Activated T-cell treated with anti-CD3 and anti-CD28 coated beads, Interleukin-2, amount 50 U/mL, for 4 hours (primary cell): ENCODE data around the gene ZNF664. TPM values are rescaled to one million over a fixed set of nuclear protein-coding genes. Genes with fewer than 3 reads are reported as not detected.

Experiments used
- ATAC-seq, 2 donors: fragments of 200-7000 bp; cut with Tn5 transposase; one replicate each; pipeline ENCODE4 v1.10.0; 2021
- DNase-seq: peaks from one replicate; pipeline ENCODE4 v3.0.0-alpha.2; 2020
- H3K27me3 Mint-ChIP-seq: one replicate; pipeline ENCODE4 v1.8.0; 2021; ENCODE audit warnings: low read depth, mixed read lengths
- H3K36me3 Mint-ChIP-seq: one replicate; pipeline ENCODE4 v1.8.0; 2022; ENCODE audit warnings: mixed read lengths; ENCODE audit not compliant: insufficient read depth
- H3K4me1 Mint-ChIP-seq: one replicate; pipeline ENCODE4 v1.8.0; 2021; ENCODE audit warnings: low read depth, mixed read lengths
- H3K4me3 Mint-ChIP-seq: one replicate; pipeline ENCODE4 v1.8.0; 2021; ENCODE audit warnings: mild to moderate bottlenecking, moderate library complexity, mixed read lengths
- H3K9me3 Mint-ChIP-seq: one replicate; pipeline ENCODE4 v1.8.0; 2021; ENCODE audit warnings: mixed read lengths
- total RNA-seq, 3 donors: library from RNA; stranded (reverse); gene quantifications; one replicate each; pipeline ENCODE4 v1.2.1, GENCODE V29; 2021

The ZNF664 gene
- total RNA-seq, 3 donors from 2014 or later = 63.7 to 65.2 (median 64.3) TPM

- no peaks in the 10 kb centered on the region for H3K27me3 Mint-ChIP-seq
- H3K4me3 Mint-ChIP-seq = no peak overlapping the region
- peaks cover 2% of the 10 kb centered on the region for H3K36me3 Mint-ChIP-seq
- DNase-seq (no peak), ATAC-seq (no peak)
- H3K9me3 Mint-ChIP-seq = no peaks in the 10 kb centered on the region
- peaks cover 2% of the 10 kb centered on the region for H3K4me1 Mint-ChIP-seq
Measured at GRCh38 chr12:124027753-124028554, 54.9 kb downstream of the ZNF664 start.

- no peak for ATAC-seq
Measured at GRCh38 chr12:124028555-124028925, 55.5 kb downstream of the ZNF664 start.

GRCh38 chr12:124030008-124030407 lies 57.0 kb downstream of the ZNF664 start:
- Mint-ChIP-seq H3K27me3 (no peaks in the 10 kb centered on the region), H3K4me3 (no peak overlapping the region)
- no peak for DNase-seq

More at GRCh38 chr12:124028555-124028925, 55.5 kb downstream of the ZNF664 start:
- Mint-ChIP-seq H3K36me3 (peaks cover 2% of the 10 kb centered on the region), H3K4me1 (peaks cover 2% of the 10 kb centered on the region), H3K9me3 (no peaks in the 10 kb centered on the region), H3K27me3 (no peaks in the 10 kb centered on the region), H3K4me3 (no peak overlapping the region)
- DNase-seq = no peak

GRCh38 chr12:124030510-124030909 lies 57.5 kb downstream of the ZNF664 start:
- DNase-seq (no peak), ATAC-seq (no peak)
- Mint-ChIP-seq H3K4me3 (no peak overlapping the region), H3K36me3 (peaks cover 2% of the 10 kb centered on the region), H3K27me3 (no peaks in the 10 kb centered on the region), H3K4me1 (peaks cover 2% of the 10 kb centered on the region), H3K9me3 (no peaks in the 10 kb centered on the region)

More at GRCh38 chr12:124030008-124030407, 57.0 kb downstream of the ZNF664 start:
- Mint-ChIP-seq H3K4me1 (peaks cover 2% of the 10 kb centered on the region), H3K36me3 (peaks cover 2% of the 10 kb centered on the region), H3K9me3 (no peaks in the 10 kb centered on the region)
- ATAC-seq = no peak

GRCh38 chr12:124031058-124031457 lies 58.0 kb downstream of the ZNF664 start:
- Mint-ChIP-seq H3K4me3 (no peak overlapping the region), H3K36me3 (peaks cover 2% of the 10 kb centered on the region), H3K9me3 (no peaks in the 10 kb centered on the region), H3K4me1 (peaks cover 2% of the 10 kb centered on the region), H3K27me3 (no peaks in the 10 kb centered on the region)
- DNase-seq (no peak), ATAC-seq (no peak)

- ATAC-seq = no peak
- Mint-ChIP-seq H3K36me3 (no peaks in the 10 kb centered on the region), H3K9me3 (no peaks in the 10 kb centered on the region), H3K4me3 (no peak overlapping the region), H3K27me3 (peaks cover 6% of the 10 kb centered on the region), H3K4me1 (peaks cover 2% of the 10 kb centered on the region)
- DNase-seq = no peak
Measured at GRCh38 chr12:124032265-124032886, 59.4 kb downstream of the ZNF664 start.

GRCh38 chr12:124033859-124034258 lies 60.8 kb downstream of the ZNF664 start:
- H3K27me3 Mint-ChIP-seq = peaks cover 6% of the 10 kb centered on the region
- H3K4me3 Mint-ChIP-seq = no peak overlapping the region
- DNase-seq (no peak), ATAC-seq (no peak)
- H3K9me3 Mint-ChIP-seq = no peaks in the 10 kb centered on the region
- no peaks in the 10 kb centered on the region for H3K36me3 Mint-ChIP-seq
- H3K4me1 Mint-ChIP-seq = no peaks in the 10 kb centered on the region

- Mint-ChIP-seq H3K4me1 (no peaks in the 10 kb centered on the region), H3K36me3 (no peaks in the 10 kb centered on the region), H3K27me3 (peaks cover 6% of the 10 kb centered on the region), H3K9me3 (no peaks in the 10 kb centered on the region), H3K4me3 (no peak overlapping the region)
- no peak for ATAC-seq
- DNase-seq = no peak
Measured at GRCh38 chr12:124034297-124034696, 61.3 kb downstream of the ZNF664 start.

GRCh38 chr12:124035163-124035562 lies 62.1 kb downstream of the ZNF664 start:
- Mint-ChIP-seq H3K4me1 (no peaks in the 10 kb centered on the region), H3K4me3 (no peak overlapping the region), H3K36me3 (no peaks in the 10 kb centered on the region), H3K27me3 (peaks cover 6% of the 10 kb centered on the region), H3K9me3 (no peaks in the 10 kb centered on the region)
- DNase-seq = no peak
- no peak for ATAC-seq

- Mint-ChIP-seq H3K4me1 (no peaks in the 10 kb centered on the region), H3K36me3 (no peaks in the 10 kb centered on the region), H3K9me3 (no peaks in the 10 kb centered on the region), H3K4me3 (no peak overlapping the region), H3K27me3 (peaks cover 6% of the 10 kb centered on the region)
- ATAC-seq (no peak), DNase-seq (no peak)
Measured at GRCh38 chr12:124036171-124036598, 63.2 kb downstream of the ZNF664 start.

GRCh38 chr12:124036657-124037109 lies 63.7 kb downstream of the ZNF664 start:
- Mint-ChIP-seq H3K4me1 (no peaks in the 10 kb centered on the region), H3K4me3 (no peak overlapping the region), H3K27me3 (peaks cover 6% of the 10 kb centered on the region), H3K36me3 (no peaks in the 10 kb centered on the region), H3K9me3 (no peaks in the 10 kb centered on the region)
- ATAC-seq (peak in 1 of 2 donors; percentile 58), DNase-seq (peak; percentile 40)

GRCh38 chr12:124037331-124037730 lies 64.3 kb downstream of the ZNF664 start:
- DNase-seq (no peak), ATAC-seq (no peak)
- Mint-ChIP-seq H3K4me1 (no peaks in the 10 kb centered on the region), H3K36me3 (no peaks in the 10 kb centered on the region), H3K9me3 (no peaks in the 10 kb centered on the region), H3K27me3 (peaks cover 6% of the 10 kb centered on the region), H3K4me3 (no peak overlapping the region)

GRCh38 chr12:124039276-124039675 lies 66.3 kb downstream of the ZNF664 start:
- Mint-ChIP-seq H3K4me3 (no peak overlapping the region), H3K36me3 (no peaks in the 10 kb centered on the region), H3K27me3 (peaks cover 6% of the 10 kb centered on the region), H3K4me1 (peaks cover 4% of the 10 kb centered on the region), H3K9me3 (no peaks in the 10 kb centered on the region)
- DNase-seq (no peak), ATAC-seq (no peak)

GRCh38 chr12:124040291-124040690 lies 67.3 kb downstream of the ZNF664 start:
- ATAC-seq (no peak), DNase-seq (no peak)
- Mint-ChIP-seq H3K36me3 (no peaks in the 10 kb centered on the region), H3K4me3 (no peak overlapping the region), H3K4me1 (peaks cover 4% of the 10 kb centered on the region), H3K9me3 (no peaks in the 10 kb centered on the region), H3K27me3 (peaks cover 6% of the 10 kb centered on the region)

- Mint-ChIP-seq H3K36me3 (no peaks in the 10 kb centered on the region), H3K4me3 (no peak overlapping the region), H3K4me1 (peaks cover 4% of the 10 kb centered on the region), H3K9me3 (no peaks in the 10 kb centered on the region), H3K27me3 (peaks cover 6% of the 10 kb centered on the region)
- DNase-seq (no peak), ATAC-seq (no peak)
Measured at GRCh38 chr12:124040737-124041136, 67.7 kb downstream of the ZNF664 start.
